Peyer's patch (tissue), 4 donors: ENCODE results near the gene NSUN7. TPM values are rescaled to one million over a fixed set of nuclear protein-coding genes. Genes with fewer than 3 reads are reported as not detected.

Experiments used
- DNase-seq, 3 donors: peaks; one replicate each; pipeline ENCODE4 v3.0.0-alpha.2; 2017 to 2019
- H3K27ac ChIP-seq, 4 donors: fragments of 200-600 bp; sonication (generic); one replicate each; pipeline ENCODE4 v1.5.1; 2016 to 2019
- H3K27me3 ChIP-seq, 2 donors: fragments of 200-600 bp; sonication (generic); one replicate each; pipeline ENCODE4 v1.5.1; 2019
- H3K36me3 ChIP-seq, 3 donors: fragments of 200-600 bp; sonication (generic); one replicate each; pipeline ENCODE4 v1.5.1; 2016 to 2019
- H3K4me1 ChIP-seq, 4 donors: fragments of 200-600 bp; sonication (generic); one replicate each; pipeline ENCODE4 v1.5.1; 2016 to 2019
- H3K4me3 ChIP-seq, 4 donors: fragments of 200-600 bp; sonication (generic); 1 replicate in 3 of 4; 2 replicates in 1 of 4; pipeline ENCODE4 v1.5.1; 2016 to 2019; ENCODE audit warnings: mild to moderate bottlenecking in 1 of 4
- H3K9me3 ChIP-seq, 4 donors: fragments of 200-600 bp; sonication (generic); one replicate each; pipeline ENCODE4 v1.5.1; 2016 to 2019; ENCODE audit warnings: mild to moderate bottlenecking in 1 of 4
- POLR2A ChIP-seq, 2 donors: fragments of 450-650 bp; IDR thresholded peaks; one replicate each; pipeline ENCODE4 v1.5.1; 2017; ENCODE audit warnings: antibody characterized with exemption in 2 of 2, mild to moderate bottlenecking in 2 of 2, moderate library complexity in 2 of 2
- total RNA-seq, 4 donors: library from RNA; depleted of rRNA; stranded (reverse); fragments of >200 nt; gene quantifications; one replicate each; pipeline ENCODE4 v1.1.0, GENCODE V29; 2016
- TF ChIP-seq, protein P1 (sequence below), 6 experiments: fragments of 450-650 bp in 4 of 6; fragments of 200-600 bp in 2 of 6; sonication (generic) in 1 of 6; IDR thresholded peaks; one replicate each; pipeline ENCODE4 v1.5.1; 2017 to 2019; ENCODE audit warnings: antibody characterized with exemption in 6 of 6, mild to moderate bottlenecking in 3 of 6, moderate library complexity in 1 of 6

The NSUN7 gene
- total RNA-seq, 4 donors from 2014 or later = 4.9 to 10.7 (median 9.7) TPM

DNA sequence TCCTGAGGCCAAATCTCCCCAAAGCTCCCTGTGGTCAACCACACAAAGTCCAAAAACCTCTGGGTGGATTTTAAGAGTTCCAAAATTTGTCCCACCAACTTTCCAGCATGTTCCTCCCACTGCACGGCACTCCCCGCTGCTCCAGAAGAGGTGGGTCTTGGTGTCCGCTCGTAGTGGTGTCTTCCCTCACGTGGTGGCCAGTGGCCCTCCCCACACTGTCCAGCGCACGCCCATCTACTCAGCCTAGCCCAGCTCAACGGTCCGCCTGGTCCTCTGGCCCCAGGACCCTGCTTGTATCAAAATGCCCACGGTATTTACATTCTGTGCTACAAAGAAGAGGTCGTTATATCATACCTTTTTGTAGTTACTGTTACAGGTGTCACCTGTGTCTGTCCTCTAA, 83.5 kb downstream of the NSUN7 start:
- TF ChIP-seq, protein P1, sequence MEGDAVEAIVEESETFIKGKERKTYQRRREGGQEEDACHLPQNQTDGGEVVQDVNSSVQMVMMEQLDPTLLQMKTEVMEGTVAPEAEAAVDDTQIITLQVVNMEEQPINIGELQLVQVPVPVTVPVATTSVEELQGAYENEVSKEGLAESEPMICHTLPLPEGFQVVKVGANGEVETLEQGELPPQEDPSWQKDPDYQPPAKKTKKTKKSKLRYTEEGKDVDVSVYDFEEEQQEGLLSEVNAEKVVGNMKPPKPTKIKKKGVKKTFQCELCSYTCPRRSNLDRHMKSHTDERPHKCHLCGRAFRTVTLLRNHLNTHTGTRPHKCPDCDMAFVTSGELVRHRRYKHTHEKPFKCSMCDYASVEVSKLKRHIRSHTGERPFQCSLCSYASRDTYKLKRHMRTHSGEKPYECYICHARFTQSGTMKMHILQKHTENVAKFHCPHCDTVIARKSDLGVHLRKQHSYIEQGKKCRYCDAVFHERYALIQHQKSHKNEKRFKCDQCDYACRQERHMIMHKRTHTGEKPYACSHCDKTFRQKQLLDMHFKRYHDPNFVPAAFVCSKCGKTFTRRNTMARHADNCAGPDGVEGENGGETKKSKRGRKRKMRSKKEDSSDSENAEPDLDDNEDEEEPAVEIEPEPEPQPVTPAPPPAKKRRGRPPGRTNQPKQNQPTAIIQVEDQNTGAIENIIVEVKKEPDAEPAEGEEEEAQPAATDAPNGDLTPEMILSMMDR (IDR thresholded peaks at IDR 0.05) = no peak
- TF ChIP-seq POLR2A (IDR thresholded peaks at IDR 0.05) = no peak
- DNase-seq = no peak
- Histone ChIP-seq H3K4me3 (no peak overlapping the region), H3K27me3 (no peaks in the 10 kb centered on the region), H3K36me3 (peaks cover 0 to 5% (median 0%) of the 10 kb centered on the region in 3 donors), H3K27ac (no peak overlapping the region), H3K4me1 (no peaks in the 10 kb centered on the region), H3K9me3 (no peaks in the 10 kb centered on the region)

DNA sequence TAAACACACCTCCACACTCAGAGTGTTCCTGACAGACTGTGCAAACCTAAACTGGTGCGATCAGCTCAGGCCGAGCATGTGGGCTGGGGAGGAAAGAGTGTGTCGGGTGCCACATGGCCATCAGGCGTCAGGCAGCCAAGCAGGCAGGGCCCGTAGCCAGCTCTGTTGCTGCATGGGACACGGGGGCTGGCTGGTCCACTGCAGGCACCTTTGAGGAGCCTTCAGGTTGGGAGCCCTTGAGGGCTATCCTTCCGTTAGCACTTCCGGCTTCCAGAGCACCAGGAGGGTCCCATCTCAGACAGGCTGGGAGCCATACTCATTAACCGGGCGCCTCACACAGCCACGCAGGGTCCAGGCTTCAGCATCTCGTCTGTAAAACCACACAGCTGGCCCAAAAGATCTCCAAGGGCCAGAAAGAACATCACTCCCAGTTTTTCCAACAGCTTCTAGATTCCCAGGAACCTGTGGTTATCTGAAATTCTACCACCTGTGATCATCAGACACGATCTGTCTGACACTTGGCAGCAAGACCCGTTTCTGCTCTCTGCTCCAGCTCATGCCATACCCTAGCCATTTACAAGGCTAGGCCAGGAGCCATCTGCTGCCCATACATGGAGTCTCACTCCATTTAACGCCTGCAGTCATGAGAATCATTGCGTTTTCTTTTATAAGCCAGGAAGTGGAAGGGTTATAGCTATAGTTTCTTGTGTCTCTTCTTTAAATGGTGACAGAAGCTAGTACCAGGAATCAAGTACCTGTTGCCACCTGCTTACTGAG, 87.5 kb downstream of the NSUN7 start:
- no peak overlapping the region for H3K4me3 ChIP-seq
- no peak for TF ChIP-seq POLR2A (IDR thresholded peaks at IDR 0.05)
- TF ChIP-seq, protein P1 (IDR thresholded peaks at IDR 0.05) = no peak

DNA sequence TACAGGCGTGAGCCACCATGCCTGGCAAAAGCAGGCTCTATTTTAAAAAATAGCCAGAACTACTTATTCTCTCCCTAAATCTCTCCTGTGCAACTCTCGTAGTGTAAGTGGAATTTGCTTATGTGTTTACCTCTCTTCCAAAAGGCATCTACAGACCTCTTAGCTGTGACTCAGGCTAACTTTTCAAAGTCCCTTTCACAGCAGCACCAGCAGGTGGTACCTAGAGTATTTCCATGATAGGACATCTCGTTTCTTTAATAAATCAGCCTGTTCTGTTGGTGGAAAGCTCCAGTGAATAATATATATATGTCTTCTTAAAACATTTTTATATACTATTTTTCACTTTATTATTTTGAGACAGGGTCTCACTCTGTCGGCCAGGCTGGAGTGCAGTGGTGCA, 89.0 kb downstream of the NSUN7 start:
- DNase-seq = no peak
- Histone ChIP-seq H3K36me3 (no peaks in the 10 kb centered on the region), H3K27me3 (no peaks in the 10 kb centered on the region), H3K4me1 (no peaks in the 10 kb centered on the region), H3K9me3 (no peaks in the 10 kb centered on the region), H3K27ac (no peak overlapping the region), H3K4me3 (no peak overlapping the region)
- TF ChIP-seq, protein P1 (IDR thresholded peaks at IDR 0.05) = no peak
- no peak for TF ChIP-seq POLR2A (IDR thresholded peaks at IDR 0.05)

More for the DNA sequence above, 87.5 kb downstream of the NSUN7 start:
- no peaks in the 10 kb centered on the region for H3K27me3 ChIP-seq
- no peaks in the 10 kb centered on the region for H3K36me3 ChIP-seq
- DNase-seq = no peak
- H3K27ac ChIP-seq = no peak overlapping the region
- no peaks in the 10 kb centered on the region for H3K4me1 ChIP-seq
- no peaks in the 10 kb centered on the region for H3K9me3 ChIP-seq

DNA sequence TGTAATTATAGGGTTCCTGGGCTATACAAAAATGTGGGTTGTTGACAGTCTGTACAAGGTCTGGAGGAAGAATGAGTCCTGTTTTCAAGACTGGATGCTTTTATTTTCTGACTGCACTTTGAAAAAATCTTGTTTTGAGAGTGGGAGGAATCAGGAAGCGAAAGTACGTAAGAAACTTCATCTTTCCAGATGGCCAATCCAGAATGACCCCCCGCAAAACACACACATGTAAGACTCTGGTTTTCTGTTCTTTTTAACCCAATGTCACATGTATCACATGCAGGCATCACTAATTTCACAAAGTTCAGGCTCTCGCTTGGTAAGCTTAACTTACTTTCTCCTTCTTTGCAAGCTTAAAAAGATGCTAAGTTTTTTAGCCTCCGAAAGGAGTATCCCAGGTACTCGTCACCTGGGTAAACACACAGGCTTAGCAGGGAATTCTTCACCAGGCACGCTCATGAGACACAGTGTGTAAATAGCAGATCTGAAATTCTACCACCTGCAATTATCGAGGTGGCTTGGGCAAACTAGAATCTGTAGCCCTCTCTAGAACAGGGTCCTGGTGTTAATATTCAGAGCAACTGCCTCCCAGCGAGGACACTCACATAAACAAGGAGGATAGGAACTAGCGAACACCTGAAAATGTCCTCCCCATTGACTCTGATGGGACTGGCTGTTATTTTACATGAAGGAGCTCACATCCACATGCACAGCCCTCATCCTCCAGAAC, 90.7 kb downstream of the NSUN7 start:
- Histone ChIP-seq H3K27me3 (no peaks in the 10 kb centered on the region), H3K4me3 (no peak overlapping the region), H3K9me3 (no peaks in the 10 kb centered on the region), H3K27ac (peak overlapping the region in 1 of 4 donors; percentile 6), H3K4me1 (no peaks in the 10 kb centered on the region), H3K36me3 (no peaks in the 10 kb centered on the region)
- peak in 1 of 3 donors; percentile 30 for DNase-seq
- TF ChIP-seq, protein P1 (IDR thresholded peaks at IDR 0.05) = no peak
- no peak for TF ChIP-seq POLR2A (IDR thresholded peaks at IDR 0.05)

DNA sequence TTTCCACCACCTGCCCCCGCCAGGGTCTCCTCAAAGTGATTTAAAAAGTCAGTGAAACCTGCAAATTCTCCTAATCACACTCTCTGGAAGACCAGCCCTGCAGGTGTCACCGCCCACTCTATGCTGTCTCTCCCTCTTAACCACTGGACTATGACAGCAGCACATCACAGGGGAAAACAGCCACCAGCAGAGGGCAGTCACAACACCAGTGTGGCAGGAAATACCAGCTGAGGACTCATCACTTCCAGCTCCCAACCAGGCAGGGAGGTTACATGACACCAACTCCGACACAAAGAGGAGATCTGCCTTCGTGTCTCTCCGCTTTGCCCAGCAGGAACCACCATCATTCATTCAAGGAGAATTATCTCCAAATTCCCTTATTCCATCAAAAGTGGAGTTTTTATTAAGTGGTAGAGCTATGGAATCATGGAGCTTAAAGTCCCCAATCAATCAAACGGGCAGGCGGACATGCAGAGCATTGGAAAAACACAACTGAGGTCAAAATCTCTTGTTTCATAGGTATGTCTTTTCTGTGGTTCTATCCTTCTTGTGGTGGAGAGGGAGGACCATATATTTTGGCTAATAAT, 91.3 kb downstream of the NSUN7 start:
- TF ChIP-seq, protein P1 (IDR thresholded peaks at IDR 0.05) = peak; percentile 37 to 64 (median 54)
- TF ChIP-seq POLR2A (IDR thresholded peaks at IDR 0.05) = no peak
- Histone ChIP-seq H3K9me3 (no peaks in the 10 kb centered on the region), H3K4me3 (no peak overlapping the region), H3K27ac (peak overlapping the region in 1 of 4 donors; percentile 6), H3K4me1 (no peaks in the 10 kb centered on the region), H3K36me3 (no peaks in the 10 kb centered on the region), H3K27me3 (no peaks in the 10 kb centered on the region)
- peak; percentile 78 to 93 (median 88) for DNase-seq
